HG02571 (cell line): Measurements from ENCODE around the gene CDK4.
"Not testable (repeated sequence)": the region's sequence is repeated elsewhere in the genome, so short reads cannot be mapped to it uniquely, and the experiment has no call there.

Experiments used
- ATAC-seq: cut with Tn5 transposase; IDR thresholded peaks from one replicate; pipeline ENCODE4 v1.9.1; 2021; ENCODE audit warnings: mild to moderate bottlenecking, moderate library complexity; ENCODE audit not compliant: unreplicated experiment

The CDK4 gene

DNA sequence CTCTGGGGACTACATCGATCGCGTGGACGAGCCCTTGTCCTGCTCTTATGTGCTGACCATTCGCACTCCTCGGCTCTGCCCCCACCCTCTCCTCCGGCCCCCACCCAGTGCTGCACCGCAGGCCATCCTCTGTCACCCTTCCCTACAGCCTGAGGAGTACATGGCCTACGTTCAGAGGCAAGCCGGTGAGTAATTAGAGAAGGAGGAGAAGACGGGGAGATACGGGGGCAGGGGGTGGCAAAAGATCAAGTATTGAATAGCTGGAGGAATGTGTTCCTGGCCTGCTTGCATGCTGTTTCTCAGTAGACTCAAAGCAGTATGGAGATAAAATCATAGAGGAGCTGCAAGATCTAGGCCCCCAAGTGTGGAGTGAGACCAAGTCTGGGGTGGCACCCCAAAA lies 36.3 kb downstream of the CDK4 start:
- ATAC-seq: no peak

DNA sequence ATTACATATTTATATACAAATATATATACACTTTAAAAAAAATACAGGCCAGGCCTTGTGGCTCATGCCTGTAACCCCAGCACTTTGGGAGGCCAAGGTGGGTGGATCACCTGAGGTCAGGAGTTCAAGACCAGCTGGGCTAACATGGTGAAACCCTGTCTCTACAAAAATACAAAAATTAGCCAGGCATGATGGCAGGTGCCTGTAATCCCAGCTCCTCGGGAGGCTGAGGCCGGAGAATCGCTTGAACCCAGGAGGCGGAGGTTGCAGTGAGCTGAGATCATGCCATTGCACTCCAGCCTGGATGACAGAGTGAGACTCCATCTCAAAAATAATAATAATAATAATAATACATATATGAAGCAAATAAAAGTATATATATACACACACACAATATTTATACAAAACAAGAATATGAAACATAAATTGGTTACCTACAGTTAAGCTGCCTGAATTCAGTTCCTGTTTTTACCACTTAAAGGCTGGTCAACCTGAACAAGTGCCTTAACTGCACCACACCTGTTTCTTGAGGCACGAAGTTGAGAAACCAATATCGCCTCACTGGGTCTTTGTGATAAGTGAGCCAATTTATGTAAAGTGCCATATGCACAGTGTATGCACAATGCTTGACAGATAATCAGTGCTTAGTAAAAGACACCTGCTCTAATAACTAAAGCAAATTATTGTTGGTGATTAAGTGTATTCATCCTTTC lies 36.9 kb downstream of the CDK4 start:
- not testable (repeated sequence) for ATAC-seq

DNA sequence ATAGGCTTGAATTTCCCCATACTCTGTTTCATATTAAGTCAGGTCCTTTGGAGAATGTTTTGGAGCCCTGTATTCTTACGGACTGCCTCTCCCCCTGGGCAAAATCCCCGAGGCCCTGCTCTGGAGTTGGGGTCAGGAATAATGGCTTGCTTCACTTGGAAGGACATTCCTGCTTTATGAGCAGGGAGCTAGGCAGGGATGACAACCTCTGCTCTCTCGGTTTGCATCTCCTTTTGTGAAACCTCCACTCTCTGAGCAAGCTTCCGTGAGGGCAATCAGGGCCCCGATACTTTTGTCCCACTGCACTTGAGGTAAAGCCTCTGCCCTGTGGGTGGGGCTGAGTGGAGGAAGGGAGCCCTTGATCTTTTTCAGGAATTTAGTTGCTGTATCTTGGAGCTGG lies 38.9 kb downstream of the CDK4 start:
- no peak for ATAC-seq

DNA sequence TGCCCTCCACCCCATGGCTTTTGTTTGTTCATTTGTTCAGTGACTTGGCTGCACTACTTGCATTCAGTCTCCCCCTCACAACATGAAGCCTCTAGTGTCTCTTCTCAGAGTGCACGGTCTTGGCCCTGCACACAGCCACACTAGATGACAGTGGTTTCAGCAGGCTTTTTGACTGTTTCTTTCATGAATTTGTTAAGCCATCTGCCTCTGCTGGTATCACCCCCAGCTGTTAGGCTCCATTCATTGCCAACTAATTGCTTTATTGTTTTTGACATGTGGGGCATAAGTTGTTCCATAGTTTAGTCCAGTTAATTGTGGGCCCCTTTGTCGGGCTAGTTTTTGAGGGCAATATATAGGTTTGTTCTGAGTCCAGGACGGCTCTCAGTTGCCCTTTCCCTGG lies 39.4 kb downstream of the CDK4 start:
- ATAC-seq: no peak

DNA sequence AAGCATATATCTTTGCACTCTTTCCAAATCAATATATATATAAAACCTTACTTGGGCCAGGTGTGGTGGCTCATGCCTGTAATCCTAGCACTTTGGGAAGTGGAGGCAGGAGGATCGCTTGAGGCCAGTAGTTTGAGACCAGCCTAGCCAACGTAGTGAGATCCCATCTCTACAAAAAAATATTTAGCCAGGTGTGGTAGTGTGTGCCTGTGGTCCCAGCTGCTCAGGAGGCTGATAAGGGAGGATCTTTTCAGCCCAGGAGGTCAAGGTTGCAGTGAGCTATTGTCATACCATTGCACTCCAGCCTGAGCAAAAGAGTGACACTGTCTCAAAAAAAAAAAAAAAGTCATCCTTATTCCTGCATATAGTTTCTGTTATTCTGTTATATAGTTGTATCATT lies 43.8 kb downstream of the CDK4 start:
- ATAC-seq: no peak

DNA sequence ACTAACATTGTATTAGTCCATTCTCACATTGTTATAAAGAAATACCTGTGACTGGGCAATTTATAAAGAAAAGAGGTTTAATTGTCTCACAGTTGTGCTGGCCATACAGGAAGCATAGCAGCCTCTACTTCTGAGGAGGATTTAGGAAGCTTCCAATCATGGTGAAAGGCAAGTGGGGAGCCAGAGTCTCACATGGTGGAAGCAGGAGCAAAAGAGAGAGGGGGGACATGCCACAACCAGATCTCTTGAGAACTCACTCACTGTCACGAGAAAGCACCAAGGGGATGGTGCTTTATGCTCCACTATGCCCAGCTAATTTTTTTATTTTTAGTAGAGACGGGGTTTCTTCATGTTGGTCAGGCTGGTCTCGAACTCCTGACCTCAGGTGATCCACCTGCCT lies 44.9 kb downstream of the CDK4 start:
- ATAC-seq: no peak

DNA sequence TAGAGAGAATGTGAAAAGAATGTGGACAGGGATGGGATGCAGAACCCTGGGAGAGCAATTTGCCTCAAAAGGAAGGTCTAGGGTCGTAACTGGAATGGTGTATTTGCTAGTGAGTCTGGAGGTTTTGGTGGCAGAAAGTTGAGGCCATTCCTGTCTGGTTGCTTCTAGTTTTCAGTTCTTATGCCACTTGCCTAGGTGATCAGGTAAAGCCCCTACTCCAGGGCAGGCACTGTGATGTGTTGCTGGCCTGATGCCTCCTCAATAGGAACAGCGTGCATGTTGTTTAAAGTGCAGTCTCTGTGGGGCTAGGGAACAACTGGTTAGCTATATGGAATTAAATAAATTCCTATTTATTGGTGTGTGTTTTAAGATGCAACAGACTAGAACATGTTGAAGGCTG lies 51.8 kb downstream of the CDK4 start:
- no peak for ATAC-seq

DNA sequence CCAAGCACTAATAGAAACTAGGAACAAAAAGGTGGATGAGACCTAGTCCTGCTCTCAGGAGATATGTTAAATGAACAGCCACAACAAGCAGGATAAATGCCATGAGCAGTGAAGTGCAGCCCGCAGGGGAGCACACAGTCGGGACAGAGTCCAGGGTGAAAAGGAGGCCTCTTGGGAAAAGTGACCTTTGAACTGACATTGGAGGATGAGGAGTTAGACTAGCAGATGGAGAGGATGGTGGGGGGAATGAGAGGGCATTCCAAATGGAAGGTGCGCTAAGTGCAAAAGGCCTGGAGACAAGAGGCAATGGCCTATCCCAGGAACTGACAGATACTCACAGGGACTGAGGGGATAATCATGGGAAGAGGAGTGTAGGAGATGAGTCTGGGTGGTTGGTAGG lies 53.7 kb downstream of the CDK4 start:
- no peak for ATAC-seq
